HepG2 (cell line): ENCODE results near the gene SERINC4. TPM values are rescaled to one million over a fixed set of nuclear protein-coding genes. Genes with fewer than 3 reads are reported as not detected.
A peak's percentile ranks its signal among the peaks of the same experiment; 100 is the strongest.

Experiments
- AGO1 ChIP-seq: fragments of 200-400 bp; formaldehyde crosslinking; IDR thresholded peaks from 2 replicates; pipeline ENCODE4 v1.6.1; 2017; ENCODE audit warnings: mild to moderate bottlenecking, low read depth, low read length, moderate library complexity; ENCODE audit not compliant: poor library complexity, severe bottlenecking
- GATA4 ChIP-seq: sonication (generic); IDR thresholded peaks from 2 replicates; pipeline ENCODE4 v1.6.1; 2016; ENCODE audit warnings: antibody characterized with exemption, low read depth, borderline replicate concordance
- ISL2 ChIP-seq: sonication (generic); formaldehyde crosslinking; IDR thresholded peaks from 2 replicates; pipeline ENCODE4 v1.5.0; 2020; ENCODE audit warnings: missing genetic modification reagents
- JUN ChIP-seq: sonication (generic); formaldehyde crosslinking; IDR thresholded peaks from 2 replicates; pipeline ENCODE4 v1.4.0; 2020; ENCODE audit warnings: mild to moderate bottlenecking, missing genetic modification reagents
- JUNB ChIP-seq: sonication (generic); formaldehyde crosslinking; IDR thresholded peaks from 2 replicates; pipeline ENCODE4 v1.8.0; 2022; ENCODE audit warnings: missing genetic modification reagents, mild to moderate bottlenecking, borderline replicate concordance
- MBNL3 ChIP-seq: fragments of 250-450 bp; sonication (Bioruptor Pico); conservative IDR thresholded peaks from 2 replicates; pipeline ENCODE4 v1.8.0; 2022; ENCODE audit warnings: mild to moderate bottlenecking, inconsistent platforms
- PCBP1 ChIP-seq: fragments of 200-400 bp; formaldehyde crosslinking; IDR thresholded peaks from 2 replicates; pipeline ENCODE4 v1.6.1; 2017; ENCODE audit warnings: mild to moderate bottlenecking, low read depth, low read length, borderline replicate concordance
- PHB2 ChIP-seq: fragments of 450-650 bp; IDR thresholded peaks from 2 replicates; pipeline ENCODE4 v1.6.1; 2018; ENCODE audit not compliant: partially characterized antibody
- RARA ChIP-seq: IDR thresholded peaks from 2 replicates; pipeline ENCODE4 v1.6.1; 2016; ENCODE audit warnings: missing genetic modification reagents, missing compliant biosample characterization
- SMC3 ChIP-seq: IDR thresholded peaks from 2 replicates; pipeline ENCODE4 v1.6.1; 2011; ENCODE audit warnings: low read length, improper control_type of control experiment
- SRSF9 ChIP-seq: fragments of 200-400 bp; formaldehyde crosslinking; IDR thresholded peaks from 2 replicates; pipeline ENCODE4 v1.6.1; 2018; ENCODE audit warnings: borderline replicate concordance, mild to moderate bottlenecking, low read depth, low read length; ENCODE audit not compliant: insufficient read depth, poor library complexity, severe bottlenecking
- TCF12 ChIP-seq, 2 experiments: fragments of 450-650 bp in 1 of 2; sonication (generic) in 1 of 2; formaldehyde crosslinking in 1 of 2; IDR thresholded peaks; 2 replicates each; pipeline versions ENCODE4 v1.6.1 to v1.8.0; 2017 to 2022; ENCODE audit warnings: antibody characterized with exemption in 1 of 2, mild to moderate bottlenecking in 1 of 2, missing genetic modification reagents in 1 of 2, moderate library complexity in 1 of 2
- U2AF1 ChIP-seq: fragments of 200-400 bp; formaldehyde crosslinking; optimal IDR thresholded peaks from 2 replicates; pipeline ENCODE3; 2017; ENCODE audit warnings: mild to moderate bottlenecking, low read depth, low read length
- ZBTB38 ChIP-seq: sonication (generic); formaldehyde crosslinking; IDR thresholded peaks from 2 replicates; pipeline ENCODE4 v1.5.1; 2020; ENCODE audit warnings: mild to moderate bottlenecking, missing genetic modification reagents
- ZFP36L1 ChIP-seq: sonication (generic); formaldehyde crosslinking; IDR thresholded peaks from 2 replicates; pipeline ENCODE4 v1.8.0; 2022; ENCODE audit warnings: mild to moderate bottlenecking, missing genetic modification reagents, moderate library complexity
- ZNF282 ChIP-seq: fragments of 450-650 bp; IDR thresholded peaks from 2 replicates; pipeline ENCODE4 v1.6.1; 2018; ENCODE audit not compliant: partially characterized antibody
- ZNF350 ChIP-seq: sonication (generic); formaldehyde crosslinking; IDR thresholded peaks from 2 replicates; pipeline ENCODE4 v1.4.0; 2020; ENCODE audit warnings: mild to moderate bottlenecking, low read depth, missing genetic modification reagents, borderline replicate concordance
- ZNF451 ChIP-seq: sonication (generic); formaldehyde crosslinking; IDR thresholded peaks from 2 replicates; pipeline ENCODE4 v1.5.0; 2020; ENCODE audit warnings: mild to moderate bottlenecking, missing genetic modification reagents
- ZNF546 ChIP-seq: sonication (generic); formaldehyde crosslinking; conservative IDR thresholded peaks from 2 replicates; pipeline ENCODE4 v1.8.1; 2023; ENCODE audit warnings: mild to moderate bottlenecking, missing genetic modification reagents
- ZNF569 ChIP-seq: sonication (generic); formaldehyde crosslinking; IDR thresholded peaks from 2 replicates; pipeline ENCODE4 v1.5.0; 2020; ENCODE audit warnings: mild to moderate bottlenecking, missing genetic modification reagents, moderate library complexity, borderline replicate concordance
- ZNF724P ChIP-seq: sonication (generic); formaldehyde crosslinking; IDR thresholded peaks from 2 replicates; pipeline ENCODE4 v1.8.0; 2022; ENCODE audit warnings: missing genetic modification reagents, borderline replicate concordance
- polyA plus RNA-seq, 8 experiments: library from polyadenylated mRNA; depleted of rRNA in 3 of 8; stranded (reverse) in 7 of 8; unstranded in 1 of 8; fragments of >200 nt; fragmentation: Illumina TruSeq in 4 of 8; extraction: Trizol in 4 of 8; gene quantifications; 2 replicates each; pipeline versions ENCODE4 v1.2.1 to v1.2.3, GENCODE V29; 2011 to 2016; ENCODE audit warnings: low read depth in 4 of 8, missing spikeins in 1 of 8, mixed read lengths in 1 of 8; ENCODE audit not compliant: insufficient read depth in 1 of 8
- total RNA-seq, 5 experiments: library from RNA; depleted of rRNA; stranded (reverse); fragments of >200 nt; fragmentation: Illumina TruSeq; extraction: Trizol; gene quantifications; 2 replicates each; pipeline ENCODE4 v1.2.3, GENCODE V29; 2016; ENCODE audit warnings: low read depth in 1 of 5
- TF ChIP-seq, protein P1 (sequence below): sonication (generic); formaldehyde crosslinking; IDR thresholded peaks from 2 replicates; pipeline ENCODE4 v1.8.1; 2023; ENCODE audit warnings: mild to moderate bottlenecking, missing genetic modification reagents
- TF ChIP-seq, protein P2 (sequence below): sonication (generic); formaldehyde crosslinking; IDR thresholded peaks from 2 replicates; pipeline ENCODE4 v1.4.0; 2020; ENCODE audit warnings: missing genetic modification reagents, mild to moderate bottlenecking, borderline replicate concordance
- TF ChIP-seq, protein P3 (sequence below): sonication (generic); formaldehyde crosslinking; IDR thresholded peaks from 2 replicates; pipeline ENCODE4 v1.5.0; 2020; ENCODE audit warnings: mild to moderate bottlenecking, missing genetic modification reagents

Gene SERINC4
- total and polyA plus RNA-seq, 2 of the 13 experiments (the other 11 are each of a cell fraction or from before 2014, with no cell fraction given), result not detected

DNA sequence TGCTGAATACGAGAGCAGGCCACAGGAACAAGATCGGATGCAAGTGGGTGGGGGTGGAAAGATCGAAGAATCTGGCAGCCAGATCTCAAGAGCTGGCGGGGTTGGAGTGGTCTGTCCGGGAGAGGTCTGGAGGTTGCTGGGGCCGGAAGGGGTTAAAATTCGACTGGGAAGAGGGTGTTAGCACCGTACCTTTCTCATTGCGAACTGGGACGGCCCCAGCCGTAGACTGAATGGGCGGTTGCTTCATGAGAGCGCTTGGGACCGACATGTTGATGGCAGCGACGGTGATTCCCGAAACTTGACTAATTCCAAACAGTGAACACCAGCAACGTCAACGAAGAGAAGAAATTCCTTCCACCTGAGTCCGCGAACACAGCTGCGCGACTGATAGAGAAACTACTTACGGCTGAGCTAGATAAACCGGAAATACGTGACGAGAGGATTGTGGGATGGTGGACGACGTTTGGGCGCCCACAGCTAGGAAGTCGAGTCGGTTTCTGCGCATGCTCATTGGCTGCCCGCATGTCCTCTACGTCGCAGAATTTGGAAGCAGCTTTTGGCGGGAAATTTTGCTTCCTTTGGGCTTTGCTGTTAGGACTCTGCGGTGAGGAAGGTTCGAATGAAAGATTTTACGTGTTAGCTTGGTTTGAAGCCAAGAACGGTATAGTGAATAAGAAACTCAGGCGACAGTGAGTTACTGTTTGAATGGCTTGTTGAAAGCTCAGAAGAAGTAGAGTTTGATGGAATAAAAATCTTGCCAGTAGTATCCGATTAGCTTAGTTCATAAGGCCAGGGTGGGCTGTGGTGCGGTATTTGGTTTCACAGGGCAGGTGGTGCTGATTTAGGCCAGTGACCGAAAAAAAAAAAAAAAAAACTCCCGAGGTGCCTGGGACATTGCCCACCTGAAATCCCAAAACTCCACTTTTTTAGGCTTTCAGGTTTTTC is 24.6 kb upstream of the SERINC4 start, which contains the start of gene MFAP1 (continued):
- TF ChIP-seq AGO1 (no peak), SRSF9 (no peak), GATA4 (peak; percentile 54; the same call in 1 of the 2 replicates), PHB2 (no peak), ZBTB38 (CRISPR knock-in tag) (peak; percentile 53; the same call in 1 of the 2 replicates), ISL2 (CRISPR knock-in tag) (peak; percentile 62; the same call in 1 of the 2 replicates), ZNF350 (peak; percentile 81), SMC3 (no peak), TCF12 (IDR thresholded peaks at IDR 0.05) (no peak), TCF12 (CRISPR knock-in tag; IDR thresholded peaks at IDR 0.05) (no peak), JUN (CRISPR knock-in tag) (0 out of 2 replicates have a peak, but pooled peaks have one; percentile 58), MBNL3 (CRISPR knock-in tag) (no peak), RARA (CRISPR knock-in tag) (no peak), ZFP36L1 (CRISPR knock-in tag) (0 out of 2 replicates have a peak, but pooled peaks have one; percentile 70), ZNF451 (CRISPR knock-in tag) (no peak), ZNF569 (CRISPR knock-in tag) (peak; percentile 37; the same call in 1 of the 2 replicates), ZNF282 (no peak), PCBP1 (no peak), ZNF724P (CRISPR knock-in tag) (no peak), ZNF546 (CRISPR knock-in tag) (peak; percentile 36; the same call in 1 of the 2 replicates), U2AF1 (no peak), JUNB (CRISPR knock-in tag) (no peak)
- TF ChIP-seq, protein P1, sequence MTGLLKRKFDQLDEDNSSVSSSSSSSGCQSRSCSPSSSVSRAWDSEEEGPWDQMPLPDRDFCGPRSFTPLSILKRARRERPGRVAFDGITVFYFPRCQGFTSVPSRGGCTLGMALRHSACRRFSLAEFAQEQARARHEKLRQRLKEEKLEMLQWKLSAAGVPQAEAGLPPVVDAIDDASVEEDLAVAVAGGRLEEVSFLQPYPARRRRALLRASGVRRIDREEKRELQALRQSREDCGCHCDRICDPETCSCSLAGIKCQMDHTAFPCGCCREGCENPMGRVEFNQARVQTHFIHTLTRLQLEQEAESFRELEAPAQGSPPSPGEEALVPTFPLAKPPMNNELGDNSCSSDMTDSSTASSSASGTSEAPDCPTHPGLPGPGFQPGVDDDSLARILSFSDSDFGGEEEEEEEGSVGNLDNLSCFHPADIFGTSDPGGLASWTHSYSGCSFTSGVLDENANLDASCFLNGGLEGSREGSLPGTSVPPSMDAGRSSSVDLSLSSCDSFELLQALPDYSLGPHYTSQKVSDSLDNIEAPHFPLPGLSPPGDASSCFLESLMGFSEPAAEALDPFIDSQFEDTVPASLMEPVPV (CRISPR knock-in tag), result peak; percentile 79; the same call in 1 of the 2 replicates
- TF ChIP-seq, protein P2, sequence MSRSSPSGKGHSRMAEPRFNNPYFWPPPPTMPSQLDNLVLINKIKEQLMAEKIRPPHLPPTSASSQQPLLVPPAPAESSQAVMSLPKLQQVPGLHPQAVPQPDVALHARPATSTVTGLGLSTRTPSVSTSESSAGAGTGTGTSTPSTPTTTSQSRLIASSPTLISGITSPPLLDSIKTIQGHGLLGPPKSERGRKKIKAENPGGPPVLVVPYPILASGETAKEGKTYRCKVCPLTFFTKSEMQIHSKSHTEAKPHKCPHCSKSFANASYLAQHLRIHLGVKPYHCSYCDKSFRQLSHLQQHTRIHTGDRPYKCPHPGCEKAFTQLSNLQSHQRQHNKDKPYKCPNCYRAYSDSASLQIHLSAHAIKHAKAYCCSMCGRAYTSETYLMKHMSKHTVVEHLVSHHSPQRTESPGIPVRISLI, result no peak
- TF ChIP-seq, protein P3, sequence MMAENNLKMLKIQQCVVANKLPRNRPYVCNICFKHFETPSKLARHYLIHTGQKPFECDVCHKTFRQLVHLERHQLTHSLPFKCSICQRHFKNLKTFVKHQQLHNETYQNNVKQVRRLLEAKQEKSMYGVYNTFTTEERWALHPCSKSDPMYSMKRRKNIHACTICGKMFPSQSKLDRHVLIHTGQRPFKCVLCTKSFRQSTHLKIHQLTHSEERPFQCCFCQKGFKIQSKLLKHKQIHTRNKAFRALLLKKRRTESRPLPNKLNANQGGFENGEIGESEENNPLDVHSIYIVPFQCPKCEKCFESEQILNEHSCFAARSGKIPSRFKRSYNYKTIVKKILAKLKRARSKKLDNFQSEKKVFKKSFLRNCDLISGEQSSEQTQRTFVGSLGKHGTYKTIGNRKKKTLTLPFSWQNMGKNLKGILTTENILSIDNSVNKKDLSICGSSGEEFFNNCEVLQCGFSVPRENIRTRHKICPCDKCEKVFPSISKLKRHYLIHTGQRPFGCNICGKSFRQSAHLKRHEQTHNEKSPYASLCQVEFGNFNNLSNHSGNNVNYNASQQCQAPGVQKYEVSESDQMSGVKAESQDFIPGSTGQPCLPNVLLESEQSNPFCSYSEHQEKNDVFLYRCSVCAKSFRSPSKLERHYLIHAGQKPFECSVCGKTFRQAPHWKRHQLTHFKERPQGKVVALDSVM (CRISPR knock-in tag), result no peak
